IPS-NIHi7 (cell line): Measurements from ENCODE around the gene ARL9.

ENCODE experiments used
- DNase-seq: peaks from one replicate; pipeline ENCODE4 v3.0.0; 2012; ENCODE audit warnings: mixed read lengths; ENCODE audit errors: extremely low spot score

Gene ARL9

DNA sequence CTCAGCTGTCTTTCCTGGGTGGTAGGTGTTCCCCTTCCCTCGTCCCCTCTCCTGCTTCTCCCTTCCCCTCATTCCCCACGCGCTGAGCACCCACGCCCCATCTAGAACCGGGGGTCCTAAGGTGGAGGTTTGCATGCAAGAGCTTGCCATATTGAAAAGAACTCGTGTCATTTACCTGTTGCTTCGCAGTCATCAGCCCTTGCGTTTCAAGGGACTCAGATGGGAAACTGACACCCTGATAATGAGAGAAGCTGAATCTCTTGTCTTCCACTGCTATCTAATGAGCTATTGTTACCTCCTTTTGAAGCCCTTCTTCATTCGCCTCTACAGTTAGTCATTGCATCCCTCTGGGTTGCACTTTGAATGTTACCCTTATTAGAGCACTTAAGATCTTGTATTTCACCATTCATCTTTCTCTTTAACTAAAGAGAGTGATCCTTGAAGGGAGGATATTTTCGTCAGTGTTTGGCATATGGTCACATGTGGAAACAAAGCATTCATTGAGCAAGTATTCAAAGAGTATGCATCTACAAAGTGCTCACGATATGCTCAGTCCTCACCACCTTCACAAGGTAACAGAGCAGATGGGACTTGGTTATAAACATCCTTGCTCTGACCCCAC is 25.7 kb downstream of the ARL9 start:
- DNase-seq = no peak

DNA sequence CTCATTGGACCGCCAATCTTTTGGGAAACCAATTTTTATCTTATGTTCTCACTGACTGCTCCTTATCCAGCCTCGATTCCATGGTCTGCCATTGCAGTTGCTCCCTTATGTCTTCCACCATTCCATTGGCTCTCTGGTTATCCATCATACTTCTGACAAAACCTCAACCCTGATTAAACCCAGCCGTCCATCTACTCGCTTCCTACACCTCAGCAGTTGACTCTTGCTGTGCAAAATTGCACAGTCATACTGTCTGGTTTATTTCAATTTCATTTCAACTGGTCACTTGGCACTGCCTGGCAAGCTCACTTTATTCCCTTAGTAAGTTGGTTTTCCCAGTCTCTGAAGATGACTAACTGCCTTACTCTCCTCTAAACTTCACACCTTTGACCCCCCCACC is 26.2 kb downstream of the ARL9 start:
- no peak for DNase-seq

GRCh38 chr4:56532239-56532638 is 26.6 kb downstream of the ARL9 start:
- DNase-seq = no peak

GRCh38 chr4:56535915-56536314 is 30.3 kb downstream of the ARL9 start:
- DNase-seq = no peak

DNA sequence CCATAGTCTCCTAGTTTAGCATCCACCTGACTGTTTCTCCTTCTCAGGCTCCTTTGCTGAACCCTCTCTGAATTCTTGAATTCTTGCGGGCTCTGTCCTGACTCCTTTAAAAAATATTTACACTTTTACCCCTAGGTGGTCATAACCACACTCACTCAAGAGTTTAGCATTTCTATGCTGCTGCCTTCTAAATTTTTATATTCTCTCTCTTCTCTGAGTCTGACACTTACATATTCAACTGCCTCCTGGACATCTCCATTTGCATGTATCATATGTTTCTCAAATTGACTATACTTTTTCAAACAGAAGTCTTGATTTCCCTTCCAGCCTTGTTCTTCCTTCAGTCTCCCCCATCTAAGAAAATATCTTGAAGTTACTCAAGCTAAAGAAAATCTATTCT is 31.6 kb downstream of the ARL9 start:
- no peak for DNase-seq

DNA sequence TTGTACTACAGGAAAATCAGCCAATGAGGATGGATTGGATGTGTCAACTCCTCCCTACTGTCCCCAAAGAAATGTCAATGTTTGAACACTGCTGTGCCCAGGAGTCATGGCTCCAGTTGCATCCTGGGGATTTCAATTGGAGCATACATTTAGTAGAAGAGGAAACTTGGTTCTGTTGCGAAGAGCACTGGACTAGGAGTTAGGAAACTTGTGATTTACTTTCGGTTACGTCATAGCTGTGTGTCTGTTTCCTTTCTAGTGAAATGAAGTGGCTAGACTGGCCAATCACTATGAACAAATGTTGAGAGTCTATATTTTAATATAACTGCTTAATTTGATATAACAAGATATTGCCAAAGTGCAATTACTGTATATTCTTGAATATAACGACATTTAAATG is 35.2 kb downstream of the ARL9 start:
- no peak for DNase-seq

GRCh38 chr4:56544573-56545131 is 39.1 kb downstream of the ARL9 start:
- peak; percentile 93 for DNase-seq

DNA sequence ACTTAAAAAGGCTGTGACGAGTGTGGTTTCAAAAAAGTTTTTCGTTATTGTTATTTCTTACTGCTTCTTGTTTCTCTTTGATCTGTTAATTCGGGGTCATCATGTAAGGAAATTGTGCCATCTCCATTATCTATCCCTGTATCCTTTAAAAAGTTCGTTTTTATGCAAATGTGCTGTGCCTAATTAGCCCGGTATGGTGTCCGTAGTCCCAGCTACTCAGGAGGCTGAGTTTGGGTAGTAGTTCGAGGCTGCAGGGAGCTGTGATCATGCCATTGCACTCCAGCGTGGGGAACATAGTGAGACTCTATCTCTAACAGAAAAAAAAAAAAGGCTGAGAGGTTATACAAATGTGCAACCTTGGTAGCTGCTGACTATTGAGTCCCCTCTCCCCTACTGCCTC is 45.1 kb downstream of the ARL9 start:
- no peak for DNase-seq

DNA sequence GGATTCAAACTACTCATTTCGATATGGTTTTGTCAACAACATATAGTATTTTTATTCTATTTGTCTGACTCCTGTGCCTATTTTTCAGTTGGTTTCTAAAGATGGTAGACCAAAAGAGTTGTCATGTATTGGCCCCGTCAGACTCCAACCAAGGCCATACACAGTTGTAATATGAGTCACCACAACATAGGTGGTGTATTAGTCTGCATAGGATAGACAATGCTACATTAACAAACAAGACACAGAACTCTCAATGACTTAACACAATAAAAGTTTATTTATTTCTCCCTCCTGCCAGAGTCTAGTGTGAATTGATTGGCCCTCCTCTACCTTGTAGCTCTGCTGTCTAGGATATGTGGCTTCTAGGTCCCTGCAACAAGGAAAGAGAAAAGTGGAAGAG is 45.9 kb downstream of the ARL9 start:
- DNase-seq = no peak

DNA sequence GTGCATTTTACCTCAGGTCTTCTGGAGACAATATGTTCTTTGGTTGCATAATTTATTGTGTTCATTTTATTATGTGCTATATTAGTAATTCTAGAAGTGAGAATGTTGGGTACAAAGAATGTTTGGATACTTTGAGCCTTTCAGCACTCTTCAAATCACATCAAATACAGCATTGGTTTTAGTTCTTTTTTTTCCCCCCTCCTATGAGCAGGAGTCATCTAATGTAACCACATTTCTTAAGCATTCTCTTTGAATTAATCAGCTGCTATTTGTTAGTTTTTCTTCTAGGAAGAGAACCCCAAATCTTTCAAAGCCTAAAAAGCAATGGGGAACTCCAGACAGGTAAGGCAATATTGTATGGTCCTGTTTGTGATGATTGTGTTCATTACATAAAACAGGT is 46.7 kb downstream of the ARL9 start:
- no peak for DNase-seq

- DNase-seq = no peak
These were observed 64.5 kb downstream of the ARL9 start for GRCh38 chr4:56570041-56570440.
